H9 (cell line): ENCODE results near the gene TRIM65. TPM values are rescaled to one million over a fixed set of nuclear protein-coding genes. Genes with fewer than 3 reads are reported as not detected.
"Not testable (repeated sequence)": the region's sequence is repeated elsewhere in the genome, so short reads cannot be mapped to it uniquely, and the experiment has no call there.

Experiments
- DNase-seq: peaks from one replicate; pipeline ENCODE4 v3.0.0-alpha.2; 2017
- H2AFZ ChIP-seq: one replicate; pipeline ENCODE4 v1.6.1; 2013; ENCODE audit warnings: mild to moderate bottlenecking, low read length, control low read depth, moderate library complexity
- H2AK5ac ChIP-seq: 2 replicates; pipeline ENCODE4 v1.6.1; 2013; ENCODE audit warnings: low read length, control low read depth, mixed read lengths; ENCODE audit not compliant: insufficient read length
- H2BK120ac ChIP-seq: one replicate; pipeline ENCODE4 v1.6.1; 2013; ENCODE audit warnings: low read depth, mild to moderate bottlenecking, low read length, control low read depth, inconsistent platforms; ENCODE audit not compliant: poor library complexity, severe bottlenecking
- H2BK12ac ChIP-seq: 2 replicates; pipeline ENCODE4 v1.6.1; 2013; ENCODE audit warnings: low read length, control low read depth, mixed read lengths, low read depth; ENCODE audit not compliant: insufficient read length
- H2BK15ac ChIP-seq: 2 replicates; pipeline ENCODE4 v1.6.1; 2013; ENCODE audit warnings: low read depth, low read length, control low read depth
- H2BK20ac ChIP-seq: one replicate; pipeline ENCODE4 v1.6.1; 2013; ENCODE audit warnings: low read depth, mild to moderate bottlenecking, low read length, control low read depth, inconsistent platforms; ENCODE audit not compliant: poor library complexity, severe bottlenecking
- H2BK5ac ChIP-seq: 2 replicates; pipeline ENCODE4 v1.6.1; 2013; ENCODE audit warnings: low read length, control low read depth, mixed read lengths; ENCODE audit not compliant: insufficient read length
- H3K14ac ChIP-seq: 2 replicates; pipeline ENCODE4 v1.6.1; 2013; ENCODE audit warnings: low read length, control low read depth; ENCODE audit not compliant: insufficient read depth
- H3K18ac ChIP-seq: 2 replicates; pipeline ENCODE4 v1.6.1; 2013; ENCODE audit warnings: low read depth, mild to moderate bottlenecking, mixed read lengths, low read length, control low read depth; ENCODE audit not compliant: insufficient read length
- H3K23ac ChIP-seq: 2 replicates; pipeline ENCODE4 v1.6.1; 2013; ENCODE audit warnings: low read length, control low read depth, mixed read lengths, low read depth; ENCODE audit not compliant: insufficient read length
- H3K23me2 ChIP-seq: 2 replicates; pipeline ENCODE4 v1.6.1; 2013; ENCODE audit warnings: low read depth, mild to moderate bottlenecking, mixed read lengths, low read length, control low read depth; ENCODE audit not compliant: insufficient read length, poor library complexity, severe bottlenecking
- H3K27ac ChIP-seq: 2 replicates; pipeline ENCODE4 v1.5.1; 2013; ENCODE audit warnings: low read length, control low read depth, mixed read lengths, low read depth; ENCODE audit not compliant: insufficient read length
- H3K27me3 ChIP-seq: 2 replicates; pipeline ENCODE4 v1.6.1; 2013; ENCODE audit warnings: low read length, control low read depth, inconsistent platforms; ENCODE audit not compliant: insufficient read depth
- H3K4ac ChIP-seq: 2 replicates; pipeline ENCODE4 v1.6.1; 2013; ENCODE audit warnings: low read depth, mild to moderate bottlenecking, control low read depth, inconsistent platforms, low read length, moderate library complexity
- H3K4me1 ChIP-seq: 2 replicates; pipeline ENCODE4 v1.6.1; 2013; ENCODE audit warnings: low read length, control low read depth, inconsistent platforms; ENCODE audit not compliant: insufficient read depth
- H3K4me2 ChIP-seq: 2 replicates; pipeline ENCODE4 v1.6.1; 2013; ENCODE audit warnings: low read length, control low read depth, mixed read lengths; ENCODE audit not compliant: insufficient read length, insufficient read depth
- H3K56ac ChIP-seq: 2 replicates; pipeline ENCODE4 v1.6.1; 2013; ENCODE audit warnings: low read depth, mild to moderate bottlenecking, mixed read lengths, low read length, control low read depth; ENCODE audit not compliant: insufficient read length
- H3K79me1 ChIP-seq: 2 replicates; pipeline ENCODE4 v1.6.1; 2013; ENCODE audit warnings: low read depth, mild to moderate bottlenecking, moderate library complexity, low read length, control low read depth, inconsistent platforms; ENCODE audit not compliant: insufficient read depth, poor library complexity, severe bottlenecking
- H3K79me2 ChIP-seq: 2 replicates; pipeline ENCODE4 v1.6.1; 2013; ENCODE audit warnings: low read length, control low read depth, inconsistent platforms; ENCODE audit not compliant: insufficient read depth
- H3K9ac ChIP-seq: 2 replicates; pipeline ENCODE4 v1.6.1; 2013; ENCODE audit warnings: low read length, control low read depth, mixed read lengths; ENCODE audit not compliant: insufficient read length; ENCODE audit errors: extremely low read depth
- H3K9me3 ChIP-seq: one replicate; pipeline ENCODE4 v1.6.1; 2013; ENCODE audit warnings: low read depth, low read length, inconsistent platforms; ENCODE audit not compliant: control insufficient read depth
- H3T11ph ChIP-seq: one replicate; pipeline ENCODE4 v1.6.1; 2013; ENCODE audit warnings: mild to moderate bottlenecking, low read length, control low read depth, inconsistent platforms
- H4K20me1 ChIP-seq: one replicate; pipeline ENCODE4 v1.6.1; 2013; ENCODE audit not compliant: control insufficient read depth, insufficient read length, insufficient read depth
- H4K5ac ChIP-seq: 2 replicates; pipeline ENCODE4 v1.6.1; 2013; ENCODE audit warnings: low read depth, mild to moderate bottlenecking, mixed read lengths, low read length, control low read depth; ENCODE audit not compliant: insufficient read length
- H4K8ac ChIP-seq: replicated peaks from 2 replicates; pipeline ENCODE4 v1.6.1; 2013; ENCODE audit warnings: low read length, control low read depth, mixed read lengths, low read depth; ENCODE audit not compliant: insufficient read length
- H4K91ac ChIP-seq: 2 replicates; pipeline ENCODE4 v1.6.1; 2013; ENCODE audit warnings: low read depth, mild to moderate bottlenecking, moderate library complexity, mixed read lengths, low read length, control low read depth; ENCODE audit not compliant: insufficient read length
- H3K27ac Mint-ChIP-seq, 3 experiments: 2 replicates in 2 of 3; 3 replicates in 1 of 3; pipeline ENCODE4 v1.8.0; 2020 to 2021; ENCODE audit warnings: mixed read lengths in 3 of 3, mild to moderate bottlenecking in 1 of 3, moderate library complexity in 1 of 3
- H3K27me3 Mint-ChIP-seq: 2 replicates; pipeline ENCODE4 v1.8.0; 2021; ENCODE audit warnings: low read depth, mild to moderate bottlenecking, moderate library complexity, mixed read lengths
- H3K36me3 Mint-ChIP-seq, 3 experiments: 2 replicates in 2 of 3; 3 replicates in 1 of 3; pipeline ENCODE4 v1.8.0; 2020 to 2021; ENCODE audit warnings: low read depth in 3 of 3, mixed read lengths in 3 of 3; ENCODE audit not compliant: insufficient read depth in 1 of 3
- H3K4me1 Mint-ChIP-seq, 2 experiments: 2 replicates each; pipeline ENCODE4 v1.8.0; 2020; ENCODE audit warnings: mixed read lengths in 2 of 2
- H3K4me3 Mint-ChIP-seq, 2 experiments: 2 replicates in 1 of 2; 3 replicates in 1 of 2; pipeline ENCODE4 v1.8.0; 2020 to 2021; ENCODE audit warnings: mild to moderate bottlenecking in 2 of 2, mixed read lengths in 2 of 2, moderate library complexity in 1 of 2
- H3K9me3 Mint-ChIP-seq, 2 experiments: 2 replicates in 1 of 2; 3 replicates in 1 of 2; pipeline ENCODE4 v1.8.0; 2020; ENCODE audit warnings: mild to moderate bottlenecking in 2 of 2, mixed read lengths in 2 of 2, moderate library complexity in 1 of 2
- WGBS: extraction: QIAGEN DNeasy Blood & Tissue Kit; methylation state at CpG from one replicate; pipeline ENCODE4 v1.1.7; 2013; ENCODE audit warnings: missing lambda C conversion rate, low lambda C conversion rate, mixed read lengths; ENCODE audit not compliant: insufficient read length; ENCODE audit errors: extremely low coverage; 5-methylcytosine and 5-hydroxymethylcytosine counted together
- total RNA-seq: library from RNA; stranded (reverse); gene quantifications from 2 replicates; pipeline ENCODE4 v1.2.1, GENCODE V29; 2021
- TF ChIP-seq, protein P1 (sequence below): fragments of 200-600 bp; sonication (generic); conservative IDR thresholded peaks from 3 replicates; pipeline ENCODE4 v1.8.0; 2021; ENCODE audit warnings: antibody characterized with exemption, mild to moderate bottlenecking

TRIM65 gene
- total RNA-seq, 1 experiment from 2014 or later, result 34.1 TPM

DNA sequence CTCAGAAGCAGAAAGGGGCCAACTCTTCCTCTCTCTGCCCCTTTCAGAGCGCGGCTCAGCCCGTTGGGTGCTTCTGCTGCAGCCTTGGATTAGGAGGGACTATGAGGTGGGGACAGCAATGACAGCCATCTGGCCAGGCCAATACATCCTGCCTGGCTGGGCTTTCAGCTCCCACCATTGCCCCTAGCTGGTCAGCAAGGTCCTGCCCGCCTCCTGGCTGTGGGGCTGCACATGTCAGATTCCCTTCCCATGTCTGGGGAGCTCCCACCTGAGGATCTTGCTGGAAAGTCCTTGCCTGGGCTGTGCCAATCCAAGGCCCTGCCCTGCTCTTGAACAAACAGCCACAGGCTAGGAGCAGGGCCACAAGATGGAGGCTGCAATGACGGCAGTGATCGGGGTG, 8.3 kb downstream of the TRIM65 start:
- Mint-ChIP-seq H3K4me1 (no peaks in the 10 kb centered on the region), H3K27me3 (peaks cover 1% of the 10 kb centered on the region), H3K36me3 (peaks cover 7 to 25% (median 23%) of the 10 kb centered on the region in 3 experiments; a peak in 6 of 7 replicates), H3K9me3 (no peaks in the 10 kb centered on the region), H3K27ac (peak overlapping the region in 1 of 3 experiments; percentile 61; a peak in 1 of 7 replicates), H3K4me3 (no peak overlapping the region)
- Histone ChIP-seq H3K4me1 (no peaks in the 10 kb centered on the region), H3K9me3 (no peaks in the 10 kb centered on the region), H2BK120ac (no peak overlapping the region), H2BK12ac (no peak overlapping the region), H4K20me1 (no peaks in the 10 kb centered on the region), H2BK5ac (no peak overlapping the region), H3K4me2 (no peak overlapping the region), H3K18ac (no peak overlapping the region), H3K14ac (no peak overlapping the region; the same call in 1 of the 2 replicates), H3K79me2 (no peaks in the 10 kb centered on the region), H3K4ac (no peak overlapping the region), H2AK5ac (no peak overlapping the region), H4K91ac (no peak overlapping the region), H3K23me2 (no peaks in the 10 kb centered on the region), H3K27me3 (no peaks in the 10 kb centered on the region), H2BK15ac (no peak overlapping the region), H3K27ac (no peak overlapping the region), H3T11ph (no peak overlapping the region), H3K56ac (no peak overlapping the region), H4K8ac (no peak overlapping the region), H3K9ac (no peak overlapping the region), H2BK20ac (no peak overlapping the region), H2AFZ (no peak overlapping the region), H3K23ac (no peak overlapping the region), H4K5ac (no peak overlapping the region), H3K79me1 (no peaks in the 10 kb centered on the region)
- TF ChIP-seq, protein P1, sequence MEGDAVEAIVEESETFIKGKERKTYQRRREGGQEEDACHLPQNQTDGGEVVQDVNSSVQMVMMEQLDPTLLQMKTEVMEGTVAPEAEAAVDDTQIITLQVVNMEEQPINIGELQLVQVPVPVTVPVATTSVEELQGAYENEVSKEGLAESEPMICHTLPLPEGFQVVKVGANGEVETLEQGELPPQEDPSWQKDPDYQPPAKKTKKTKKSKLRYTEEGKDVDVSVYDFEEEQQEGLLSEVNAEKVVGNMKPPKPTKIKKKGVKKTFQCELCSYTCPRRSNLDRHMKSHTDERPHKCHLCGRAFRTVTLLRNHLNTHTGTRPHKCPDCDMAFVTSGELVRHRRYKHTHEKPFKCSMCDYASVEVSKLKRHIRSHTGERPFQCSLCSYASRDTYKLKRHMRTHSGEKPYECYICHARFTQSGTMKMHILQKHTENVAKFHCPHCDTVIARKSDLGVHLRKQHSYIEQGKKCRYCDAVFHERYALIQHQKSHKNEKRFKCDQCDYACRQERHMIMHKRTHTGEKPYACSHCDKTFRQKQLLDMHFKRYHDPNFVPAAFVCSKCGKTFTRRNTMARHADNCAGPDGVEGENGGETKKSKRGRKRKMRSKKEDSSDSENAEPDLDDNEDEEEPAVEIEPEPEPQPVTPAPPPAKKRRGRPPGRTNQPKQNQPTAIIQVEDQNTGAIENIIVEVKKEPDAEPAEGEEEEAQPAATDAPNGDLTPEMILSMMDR, result no peak
- WGBS, result no CpG with 5 or more reads among the region's 6 CpGs
- DNase-seq, result peak; percentile 77

- not testable (repeated sequence) for H3K27ac ChIP-seq, H3K56ac ChIP-seq, H3K9me3 ChIP-seq, H3K18ac ChIP-seq, DNase-seq, H3K4me1 ChIP-seq, H3T11ph ChIP-seq, H2BK12ac ChIP-seq, H2BK5ac ChIP-seq, H3K4me3 Mint-ChIP-seq, H2AFZ ChIP-seq, H2BK15ac ChIP-seq, H2AK5ac ChIP-seq, H3K79me2 ChIP-seq, H3K4me1 Mint-ChIP-seq, H3K4ac ChIP-seq, H2BK20ac ChIP-seq, H3K14ac ChIP-seq, H3K9ac ChIP-seq, H3K27me3 ChIP-seq, H4K8ac ChIP-seq, H3K4me2 ChIP-seq, H3K23me2 ChIP-seq, H3K9me3 Mint-ChIP-seq, H3K79me1 ChIP-seq, H4K20me1 ChIP-seq, H2BK120ac ChIP-seq, H3K23ac ChIP-seq, H4K91ac ChIP-seq, H4K5ac ChIP-seq
- Mint-ChIP-seq H3K36me3 (peaks cover 7 to 17% (median 14%) of the 10 kb centered on the region in 3 experiments; a peak in 6 of 7 replicates), H3K27ac (peak overlapping the region in 1 of 3 experiments; percentile 20; a peak in 1 of 7 replicates), H3K27me3 (peaks cover 11% of the 10 kb centered on the region)
- no CpG with 5 or more reads among the region's 9 CpGs for WGBS
Observed at GRCh38 chr17:75885860-75886259, 10.9 kb downstream of the TRIM65 start.
